ENCODE results near the gene STBD1. TPM values are rescaled to one million over a fixed set of nuclear protein-coding genes. Genes with fewer than 3 reads are reported as not detected.

STBD1 gene
- total RNA-seq, 1 experiment from 2014 or later: not detected

DNA sequence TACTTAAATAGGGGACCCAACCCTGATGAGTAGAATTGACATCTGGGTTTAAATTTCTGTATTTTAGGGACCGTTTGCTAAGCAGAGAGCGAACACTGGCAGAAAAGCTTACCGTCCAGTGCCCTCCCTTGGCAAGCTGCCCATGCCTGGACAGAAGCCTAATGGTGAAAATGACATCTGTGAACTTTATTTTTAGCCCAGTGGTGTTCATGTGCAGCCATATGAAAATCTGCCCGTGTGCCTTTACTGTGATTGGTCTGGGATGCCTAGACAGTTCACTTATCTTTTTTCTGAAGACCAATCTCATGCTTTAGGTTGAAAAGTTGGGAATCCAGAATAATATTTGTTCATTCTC, 1.1 kb downstream of the STBD1 start:
- intact Hi-C loops (cut with micrococcal nuclease; ENCODE audit: unreplicated experiment): no loop called here
- H3K9me3 ChIP-seq (ENCODE audit: low read depth, low read length, poor library complexity, severe bottlenecking): no peaks in the 10 kb centered on the region
- peaks cover 3% of the 10 kb centered on the region for H3K27me3 ChIP-seq (replicated peaks; ENCODE audit: insufficient read depth, low read depth, low read length, poor library complexity)
- ChIA-PET CTCF (no interaction called here), POLR2A (ENCODE audit: low non-redundant PET) (no interaction called here)
- no peak for DNase-seq (ENCODE audit: low spot score)
- no peaks in the 10 kb centered on the region for H3K4me1 ChIP-seq (ENCODE audit: insufficient read depth, low read length, poor library complexity, severe bottlenecking)
- H3K4me3 ChIP-seq (ENCODE audit: low read depth, low read length, poor library complexity, severe bottlenecking): no peak overlapping the region
- H3K27ac ChIP-seq (ENCODE audit: low read depth, low read length, poor library complexity, severe bottlenecking): no peak overlapping the region
- H3K36me3 ChIP-seq (ENCODE audit: insufficient read depth, low read length, poor library complexity, severe bottlenecking): no peaks in the 10 kb centered on the region
- no TSS peak for BruUV-seq (replicated peaks)
- no peak for TF ChIP-seq EZH2 (IDR thresholded peaks at IDR 0.05; ENCODE audit: borderline replicate concordance, low read depth, low read length, poor library complexity, severe bottlenecking)
- TF ChIP-seq, protein P1, sequence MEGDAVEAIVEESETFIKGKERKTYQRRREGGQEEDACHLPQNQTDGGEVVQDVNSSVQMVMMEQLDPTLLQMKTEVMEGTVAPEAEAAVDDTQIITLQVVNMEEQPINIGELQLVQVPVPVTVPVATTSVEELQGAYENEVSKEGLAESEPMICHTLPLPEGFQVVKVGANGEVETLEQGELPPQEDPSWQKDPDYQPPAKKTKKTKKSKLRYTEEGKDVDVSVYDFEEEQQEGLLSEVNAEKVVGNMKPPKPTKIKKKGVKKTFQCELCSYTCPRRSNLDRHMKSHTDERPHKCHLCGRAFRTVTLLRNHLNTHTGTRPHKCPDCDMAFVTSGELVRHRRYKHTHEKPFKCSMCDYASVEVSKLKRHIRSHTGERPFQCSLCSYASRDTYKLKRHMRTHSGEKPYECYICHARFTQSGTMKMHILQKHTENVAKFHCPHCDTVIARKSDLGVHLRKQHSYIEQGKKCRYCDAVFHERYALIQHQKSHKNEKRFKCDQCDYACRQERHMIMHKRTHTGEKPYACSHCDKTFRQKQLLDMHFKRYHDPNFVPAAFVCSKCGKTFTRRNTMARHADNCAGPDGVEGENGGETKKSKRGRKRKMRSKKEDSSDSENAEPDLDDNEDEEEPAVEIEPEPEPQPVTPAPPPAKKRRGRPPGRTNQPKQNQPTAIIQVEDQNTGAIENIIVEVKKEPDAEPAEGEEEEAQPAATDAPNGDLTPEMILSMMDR (conservative IDR thresholded peaks at IDR 0.05; ENCODE audit: low read depth, low read length): no peak

DNA sequence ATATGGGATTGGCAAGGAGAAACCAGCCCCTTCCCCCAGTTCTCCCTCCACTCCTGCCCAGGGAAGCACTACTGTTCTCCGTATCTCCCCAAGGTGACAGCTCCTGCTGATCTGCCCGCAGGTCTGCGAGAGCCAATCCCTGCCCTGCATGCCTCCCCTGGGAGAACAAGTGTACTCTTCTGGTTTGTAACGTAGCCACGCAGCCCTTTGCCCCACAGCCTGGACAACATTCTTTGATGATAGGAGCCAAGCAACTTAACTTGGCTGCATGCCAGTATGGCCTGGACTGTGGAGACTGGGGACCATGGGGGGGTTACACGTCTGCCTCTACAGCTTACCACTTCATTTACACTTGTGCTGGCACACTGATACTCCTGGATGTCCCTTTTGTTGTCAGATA, 2.0 kb downstream of the STBD1 start:
- DNase-seq (ENCODE audit: low spot score): no peak
- BruUV-seq (replicated peaks): no TSS peak
- POLR2A ChIA-PET (ENCODE audit: low non-redundant PET): no interaction called here
- Histone ChIP-seq H3K4me3 (ENCODE audit: low read depth, low read length, poor library complexity, severe bottlenecking) (no peak overlapping the region), H3K4me1 (ENCODE audit: insufficient read depth, low read length, poor library complexity, severe bottlenecking) (no peaks in the 10 kb centered on the region), H3K27ac (ENCODE audit: low read depth, low read length, poor library complexity, severe bottlenecking) (no peak overlapping the region), H3K9me3 (ENCODE audit: low read depth, low read length, poor library complexity, severe bottlenecking) (no peaks in the 10 kb centered on the region), H3K27me3 (replicated peaks; ENCODE audit: insufficient read depth, low read depth, low read length, poor library complexity) (peaks cover 3% of the 10 kb centered on the region), H3K36me3 (ENCODE audit: insufficient read depth, low read length, poor library complexity, severe bottlenecking) (no peaks in the 10 kb centered on the region)
- intact Hi-C loops (cut with micrococcal nuclease; ENCODE audit: unreplicated experiment): no loop called here
- CTCF ChIA-PET: no interaction called here
- TF ChIP-seq EZH2 (IDR thresholded peaks at IDR 0.05; ENCODE audit: borderline replicate concordance, low read depth, low read length, poor library complexity, severe bottlenecking): no peak
- TF ChIP-seq, protein P1 (conservative IDR thresholded peaks at IDR 0.05; ENCODE audit: low read depth, low read length): no peak

DNA sequence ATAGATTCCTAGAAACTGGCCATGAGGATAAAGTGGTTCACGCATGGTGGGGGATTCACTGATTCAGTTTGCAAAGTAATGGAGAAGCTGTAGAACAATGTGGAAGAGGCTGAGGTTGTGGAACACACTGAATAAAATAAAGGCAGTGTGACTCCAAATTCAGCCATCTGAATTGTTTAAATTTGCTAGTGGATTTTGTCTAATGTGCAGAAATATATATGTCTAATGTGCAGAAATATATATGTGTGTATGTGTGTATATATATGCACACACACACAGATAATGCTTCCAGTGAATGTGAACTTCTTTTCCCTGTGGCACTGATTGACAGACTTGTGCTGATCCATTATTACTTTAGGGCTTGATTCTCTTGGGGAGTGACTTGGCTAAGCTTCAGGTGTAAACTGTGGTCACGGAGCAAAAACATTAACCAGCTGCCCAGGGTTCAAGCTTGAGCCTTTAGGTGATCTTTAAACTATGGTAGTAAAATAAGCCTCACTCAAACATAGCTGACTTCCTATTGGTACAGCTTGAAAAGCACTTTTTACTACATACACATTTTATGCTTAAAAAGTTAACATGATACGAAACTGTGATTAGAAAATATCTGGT, 3.5 kb downstream of the STBD1 start:
- H3K36me3 ChIP-seq (ENCODE audit: insufficient read depth, low read length, poor library complexity, severe bottlenecking): no peaks in the 10 kb centered on the region
- no peak overlapping the region for H3K4me3 ChIP-seq (ENCODE audit: low read depth, low read length, poor library complexity, severe bottlenecking)
- DNase-seq (ENCODE audit: low spot score): no peak
- intact Hi-C loops (cut with micrococcal nuclease; ENCODE audit: unreplicated experiment): no loop called here
- H3K4me1 ChIP-seq (ENCODE audit: insufficient read depth, low read length, poor library complexity, severe bottlenecking): no peaks in the 10 kb centered on the region
- H3K9me3 ChIP-seq (ENCODE audit: low read depth, low read length, poor library complexity, severe bottlenecking): no peaks in the 10 kb centered on the region
- TF ChIP-seq, protein P1 (conservative IDR thresholded peaks at IDR 0.05; ENCODE audit: low read depth, low read length): no peak
- TF ChIP-seq EZH2 (IDR thresholded peaks at IDR 0.05; ENCODE audit: borderline replicate concordance, low read depth, low read length, poor library complexity, severe bottlenecking): no peak
- H3K27me3 ChIP-seq (replicated peaks; ENCODE audit: insufficient read depth, low read depth, low read length, poor library complexity): peaks cover 3% of the 10 kb centered on the region
- BruUV-seq (replicated peaks): no TSS peak
- no peak overlapping the region for H3K27ac ChIP-seq (ENCODE audit: low read depth, low read length, poor library complexity, severe bottlenecking)
- ChIA-PET POLR2A (ENCODE audit: low non-redundant PET) (no interaction called here), CTCF (no interaction called here)

Measured in A673 (cell line).